Islet precursor cell (in vitro differentiated cells): ENCODE results near the gene SERPINE2.

Source experiments
- DNase-seq: peaks from one replicate; pipeline ENCODE4 v3.0.0-alpha.2; 2018

The SERPINE2 gene

GRCh38 chr2:224039080-224039769, at the start of gene SERPINE2:
SERPINE2 (minus strand) TSS chr2:224039286; CDS start chr2:224001900, 37,386 bp downstream.
- DNase-seq = peak; percentile 90

GRCh38 chr2:224086226-224086914, 47.3 kb upstream of the SERPINE2 start:
- no peak for DNase-seq

GRCh38 chr2:224085811-224086210, 46.7 kb upstream of the SERPINE2 start:
- DNase-seq = no peak

GRCh38 chr2:224085246-224085645, 46.2 kb upstream of the SERPINE2 start:
- DNase-seq = no peak

- no peak for DNase-seq
Observed at GRCh38 chr2:224084266-224084892, 45.3 kb upstream of the SERPINE2 start.

- no peak for DNase-seq
Observed at GRCh38 chr2:224083638-224084037, 44.6 kb upstream of the SERPINE2 start.

- DNase-seq = no peak
Observed at GRCh38 chr2:224078656-224079055, 39.6 kb upstream of the SERPINE2 start.

GRCh38 chr2:224077773-224078507, 38.9 kb upstream of the SERPINE2 start:
- no peak for DNase-seq

GRCh38 chr2:224075588-224075987, 36.5 kb upstream of the SERPINE2 start:
- no peak for DNase-seq

GRCh38 chr2:224073676-224074075, 34.6 kb upstream of the SERPINE2 start:
- no peak for DNase-seq

- no peak for DNase-seq
Observed at GRCh38 chr2:224072541-224073188, 33.6 kb upstream of the SERPINE2 start.

- no peak for DNase-seq
Observed at GRCh38 chr2:224069172-224069571, 30.1 kb upstream of the SERPINE2 start.

- DNase-seq = no peak
Observed at GRCh38 chr2:224063298-224063648, 24.2 kb upstream of the SERPINE2 start.

GRCh38 chr2:224062481-224063297, 23.6 kb upstream of the SERPINE2 start:
- DNase-seq = peak; percentile 0

- DNase-seq = no peak
Observed at GRCh38 chr2:224060783-224061482, 21.8 kb upstream of the SERPINE2 start.

- DNase-seq = no peak
Observed at GRCh38 chr2:224059178-224059577, 20.1 kb upstream of the SERPINE2 start.

- DNase-seq = peak; percentile 12
Observed at GRCh38 chr2:224058048-224058775, 19.1 kb upstream of the SERPINE2 start.

- DNase-seq = no peak
Observed at GRCh38 chr2:224056889-224057288, 17.8 kb upstream of the SERPINE2 start.

- DNase-seq = no peak
Observed at GRCh38 chr2:224055101-224055500, 16.0 kb upstream of the SERPINE2 start.

- DNase-seq = peak; percentile 6
Observed at GRCh38 chr2:224046752-224047151, 7.7 kb upstream of the SERPINE2 start.
